Fibroblast of pulmonary artery (primary cell): ENCODE data around the gene RSRC1.
"Not testable (repeated sequence)": the region's sequence is repeated elsewhere in the genome, so short reads cannot be mapped to it uniquely, and the experiment has no call there.

Experiments
- DNase-seq: peaks from one replicate; pipeline ENCODE4 v3.0.0-alpha.2; 2010; ENCODE audit warnings: low read depth
- H3K4me3 ChIP-seq: replicated peaks from 2 replicates; pipeline ENCODE4 v1.5.1; 2011; ENCODE audit warnings: low read depth, mild to moderate bottlenecking, control low read depth, low read length, moderate library complexity
- CTCF ChIP-seq: IDR thresholded peaks from 2 replicates; pipeline ENCODE4 v1.5.1; 2011; ENCODE audit warnings: mild to moderate bottlenecking, control low read depth, low read length, inconsistent platforms; ENCODE audit errors: missing control alignments

The RSRC1 gene

DNA sequence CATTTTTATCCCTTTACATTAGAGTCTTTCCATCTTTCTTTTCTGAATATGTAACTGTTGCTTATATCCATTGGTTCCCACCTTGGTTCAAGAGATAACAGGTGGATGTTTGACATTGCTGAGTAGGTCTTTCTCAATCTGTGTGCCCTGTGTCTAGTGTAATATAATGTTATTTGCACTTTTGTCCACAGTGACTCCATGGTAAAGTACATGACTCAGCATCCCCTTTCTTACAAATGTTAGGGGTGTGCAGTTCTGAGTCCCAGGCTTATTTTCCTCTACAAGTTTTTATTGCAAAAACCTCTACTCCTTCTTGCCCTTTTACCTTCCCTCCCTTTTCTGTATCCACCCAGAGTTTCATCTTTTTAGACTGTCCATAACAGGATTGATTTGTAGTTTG lies 116.5 kb downstream of the RSRC1 start:
- DNase-seq: no peak
- no peak for TF ChIP-seq CTCF

GRCh38 chr3:158228942-158229341 lies 119.1 kb downstream of the RSRC1 start:
- not testable (repeated sequence) for H3K4me3 ChIP-seq, DNase-seq

More for the DNA sequence above, 116.5 kb downstream of the RSRC1 start:
- H3K4me3 ChIP-seq: no peak overlapping the region

GRCh38 chr3:158233791-158234190 lies 123.9 kb downstream of the RSRC1 start:
- no peak overlapping the region for H3K4me3 ChIP-seq
- TF ChIP-seq CTCF: no peak
- no peak for DNase-seq

DNA sequence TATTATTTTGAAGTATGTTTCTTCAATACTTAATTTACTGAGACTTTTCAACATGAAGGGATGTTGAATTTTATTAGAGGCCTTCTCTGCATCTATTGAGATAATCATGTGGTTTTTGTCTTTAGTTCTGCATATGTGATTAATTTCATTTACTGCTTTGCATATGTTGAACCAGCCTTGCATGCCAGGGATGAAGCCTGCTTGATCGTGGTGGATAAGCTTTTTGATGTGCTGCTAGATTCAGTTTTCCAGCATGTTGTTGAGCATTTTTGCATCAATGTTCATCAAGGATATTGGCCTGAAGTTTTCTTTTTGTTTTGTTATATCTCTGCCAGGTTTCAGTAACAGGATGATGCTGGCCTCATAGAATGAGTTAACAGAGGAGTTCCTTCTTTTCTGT lies 134.4 kb downstream of the RSRC1 start:
- no peak for DNase-seq
- no peak for TF ChIP-seq CTCF
- H3K4me3 ChIP-seq: no peak overlapping the region

GRCh38 chr3:158247288-158247687 lies 137.4 kb downstream of the RSRC1 start:
- TF ChIP-seq CTCF: no peak
- DNase-seq: no peak
- H3K4me3 ChIP-seq: no peak overlapping the region

GRCh38 chr3:158248261-158248660 lies 138.4 kb downstream of the RSRC1 start:
- no peak for TF ChIP-seq CTCF
- no peak for DNase-seq
- no peak overlapping the region for H3K4me3 ChIP-seq

- no peak for DNase-seq
- H3K4me3 ChIP-seq: no peak overlapping the region
- no peak for TF ChIP-seq CTCF
These were observed 139.3 kb downstream of the RSRC1 start for GRCh38 chr3:158249183-158249582.

GRCh38 chr3:158258619-158259018 lies 148.7 kb downstream of the RSRC1 start:
- no peak for DNase-seq
- no peak for TF ChIP-seq CTCF
- H3K4me3 ChIP-seq: no peak overlapping the region
